Esophagus squamous epithelium (tissue), 4 donors: Measurements from ENCODE around the gene FBRS.

Source experiments
- CTCF ChIP-seq, 6 experiments: fragments of 450-650 bp in 4 of 6; fragments of 200-600 bp in 2 of 6; sonication (generic) in 2 of 6; IDR thresholded peaks; one replicate each; pipeline ENCODE4 v1.5.1; 2016 to 2019; ENCODE audit warnings: antibody characterized with exemption in 6 of 6, mild to moderate bottlenecking in 4 of 6, moderate library complexity in 4 of 6
- POLR2A ChIP-seq, 4 donors: fragments of 450-650 bp; IDR thresholded peaks; one replicate each; pipeline ENCODE4 v1.6.1; 2017; ENCODE audit warnings: antibody characterized with exemption in 4 of 4, mild to moderate bottlenecking in 4 of 4, moderate library complexity in 3 of 4

- TF ChIP-seq CTCF (IDR thresholded peaks at IDR 0.05) (no peak), POLR2A (IDR thresholded peaks at IDR 0.05) (no peak)
Measured at GRCh38 chr16:30715750-30716445, 57.7 kb downstream of the FBRS start.
